CD4-positive, alpha-beta T cell (primary cell): ENCODE measurements around the gene TSHZ3. TPM values are rescaled to one million over a fixed set of nuclear protein-coding genes. Genes with fewer than 3 reads are reported as not detected.

Source experiments
- ATAC-seq: fragments of 200-7000 bp; cut with Tn5 transposase; one replicate; pipeline ENCODE4 v1.10.0; 2022; ENCODE audit warnings: mild to moderate bottlenecking; ENCODE audit not compliant: poor library complexity
- CTCF ChIA-PET: fragments of 350-600 bp; sonication (Branson Sonifier 250); formaldehyde crosslinking; loops from one replicate; lab custom pipeline; 2021; ENCODE audit warnings: antibody characterized with exemption, inconsistent platforms; lab: Charles Lee
- POLR2A ChIA-PET: fragments of 350-600 bp; sonication (Branson Sonifier 250); formaldehyde crosslinking; loops from one replicate; lab custom pipeline; 2021; ENCODE audit warnings: antibody characterized with exemption, inconsistent platforms; lab: Charles Lee
- DNase-seq, 14 experiments: peaks; one replicate each; pipeline ENCODE4 v3.0.0-alpha.2; 2013 to 2020; ENCODE audit warnings: mixed read lengths in 2 of 14
- H3K27ac ChIP-seq, 2 donors: one replicate each; pipeline versions ENCODE4 v1.5.1 to v1.7.0; 2013; ENCODE audit warnings: low read length in 2 of 2, low read depth in 1 of 2, mild to moderate bottlenecking in 1 of 2
- H3K27me3 ChIP-seq, 2 experiments: 1 replicate in 1 of 2; 2 replicates in 1 of 2; pipeline versions ENCODE4 v1.6.1 to v1.7.0; 2013; ENCODE audit warnings: low read length in 2 of 2, control low read depth in 1 of 2, mild to moderate bottlenecking in 1 of 2, moderate library complexity in 1 of 2; ENCODE audit not compliant: insufficient read depth in 2 of 2, control insufficient read depth in 1 of 2
- H3K36me3 ChIP-seq: one replicate; pipeline ENCODE4 v1.6.1; 2013; ENCODE audit warnings: low read length, control low read depth; ENCODE audit not compliant: insufficient read depth
- H3K4me1 ChIP-seq: one replicate; pipeline ENCODE4 v1.6.1; 2013; ENCODE audit warnings: low read length, control low read depth; ENCODE audit not compliant: insufficient read depth
- H3K4me3 ChIP-seq: one replicate; pipeline ENCODE4 v1.5.1; 2013; ENCODE audit warnings: mild to moderate bottlenecking, low read length, moderate library complexity
- H3K9me3 ChIP-seq, 2 experiments: 1 replicate in 1 of 2; 2 replicates in 1 of 2; pipeline versions ENCODE4 v1.6.1 to v1.7.0; 2013; ENCODE audit warnings: low read length in 2 of 2, mild to moderate bottlenecking in 2 of 2, control low read depth in 1 of 2, moderate library complexity in 1 of 2; ENCODE audit not compliant: control insufficient read depth in 1 of 2, insufficient read depth in 1 of 2
- H3K27ac Mint-ChIP-seq: one replicate; pipeline ENCODE4 v1.8.0; 2020; ENCODE audit warnings: mixed read lengths
- H3K27me3 Mint-ChIP-seq: one replicate; pipeline ENCODE4 v1.8.0; 2021; ENCODE audit warnings: mixed read lengths
- H3K36me3 Mint-ChIP-seq: one replicate; pipeline ENCODE4 v1.8.0; 2021; ENCODE audit warnings: low read depth, mixed read lengths
- H3K4me1 Mint-ChIP-seq: one replicate; pipeline ENCODE4 v1.8.0; 2021; ENCODE audit warnings: low read depth, mixed read lengths
- H3K4me3 Mint-ChIP-seq: one replicate; pipeline ENCODE4 v1.8.0; 2020; ENCODE audit warnings: mild to moderate bottlenecking, mixed read lengths
- H3K9me3 Mint-ChIP-seq: one replicate; pipeline ENCODE4 v1.8.0; 2020; ENCODE audit warnings: mixed read lengths
- intact Hi-C, 2 experiments: fragments of 100-400 bp; cut with DNase I in 1 of 2; cut with micrococcal nuclease in 1 of 2; formaldehyde crosslinking; loops; one replicate each; pipeline versions ENCODE4 v1.15.1 to v1.9.0; 2023 to 2025; cut with DNase I, micrococcal nuclease
- total RNA-seq, 174 experiments: library from RNA in 2 of 174; stranded (reverse) in 2 of 174; gene quantifications; one replicate each; pipeline ENCODE4 v1.2.3 and lab custom pipeline; 2021 to 2026
- TF ChIP-seq, protein P1 (sequence below): fragments of 200-600 bp; IDR thresholded peaks from one replicate; pipeline ENCODE4 v1.8.0; 2022; ENCODE audit warnings: antibody characterized with exemption, mild to moderate bottlenecking

TSHZ3 gene
- total RNA-seq, 2 experiments from 2014 or later = 0.38 to 0.61 TPM

GRCh38 chr19:31348481-31349159 lies 616 bp downstream of the TSHZ3 start:
- Histone ChIP-seq H3K9me3 (peaks cover 0 to 7% of the 10 kb centered on the region in 2 experiments), H3K4me1 (peaks cover 43% of the 10 kb centered on the region), H3K36me3 (no peaks in the 10 kb centered on the region), H3K4me3 (peak overlapping the region; percentile 63), H3K27me3 (peaks cover 62 to 77% of the 10 kb centered on the region in 2 experiments), H3K27ac (no peak overlapping the region)
- POLR2A ChIA-PET = no interaction called here
- intact Hi-C loops = loop anchor here in 1 of 2 experiments (10.0 kb wide), 1 partner anchor 996 kb away; the partner anchor contains the start of gene ZNF507
- DNase-seq (no peak), ATAC-seq (peak; percentile 22)
- Mint-ChIP-seq H3K4me3 (peak overlapping the region; percentile 90), H3K36me3 (peaks cover 4% of the 10 kb centered on the region), H3K4me1 (peaks cover 34% of the 10 kb centered on the region), H3K27me3 (peaks cover 72% of the 10 kb centered on the region), H3K9me3 (no peaks in the 10 kb centered on the region), H3K27ac (no peak overlapping the region)
- TF ChIP-seq, protein P1, sequence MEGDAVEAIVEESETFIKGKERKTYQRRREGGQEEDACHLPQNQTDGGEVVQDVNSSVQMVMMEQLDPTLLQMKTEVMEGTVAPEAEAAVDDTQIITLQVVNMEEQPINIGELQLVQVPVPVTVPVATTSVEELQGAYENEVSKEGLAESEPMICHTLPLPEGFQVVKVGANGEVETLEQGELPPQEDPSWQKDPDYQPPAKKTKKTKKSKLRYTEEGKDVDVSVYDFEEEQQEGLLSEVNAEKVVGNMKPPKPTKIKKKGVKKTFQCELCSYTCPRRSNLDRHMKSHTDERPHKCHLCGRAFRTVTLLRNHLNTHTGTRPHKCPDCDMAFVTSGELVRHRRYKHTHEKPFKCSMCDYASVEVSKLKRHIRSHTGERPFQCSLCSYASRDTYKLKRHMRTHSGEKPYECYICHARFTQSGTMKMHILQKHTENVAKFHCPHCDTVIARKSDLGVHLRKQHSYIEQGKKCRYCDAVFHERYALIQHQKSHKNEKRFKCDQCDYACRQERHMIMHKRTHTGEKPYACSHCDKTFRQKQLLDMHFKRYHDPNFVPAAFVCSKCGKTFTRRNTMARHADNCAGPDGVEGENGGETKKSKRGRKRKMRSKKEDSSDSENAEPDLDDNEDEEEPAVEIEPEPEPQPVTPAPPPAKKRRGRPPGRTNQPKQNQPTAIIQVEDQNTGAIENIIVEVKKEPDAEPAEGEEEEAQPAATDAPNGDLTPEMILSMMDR = no peak
- CTCF ChIA-PET = no interaction called here

DNA sequence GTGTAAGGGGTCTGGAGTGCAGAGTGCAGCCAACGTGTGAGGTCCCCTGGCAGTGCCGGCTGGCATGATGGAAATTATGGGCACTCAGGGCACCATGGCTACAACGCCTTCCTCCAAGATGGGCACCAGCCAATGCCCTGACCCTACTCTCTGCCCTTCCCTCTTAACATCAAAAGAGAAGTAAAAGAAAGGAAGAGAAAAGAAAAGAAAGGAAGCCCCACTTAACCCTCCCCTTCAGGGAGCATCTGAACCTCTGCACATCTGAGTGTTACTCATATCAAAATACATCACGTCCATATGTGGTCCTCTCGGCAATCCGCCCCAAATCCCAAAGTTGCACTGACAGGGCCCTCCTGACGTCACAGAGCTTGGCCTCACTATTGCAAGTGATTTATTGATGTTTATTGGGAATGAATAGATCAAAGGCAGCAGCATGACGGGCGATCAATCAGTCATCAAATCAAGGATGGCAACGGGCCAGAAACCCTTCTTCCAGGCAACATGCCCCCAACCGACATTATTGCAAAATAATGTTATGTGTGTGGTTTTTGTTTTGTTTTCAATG lies 1.3 kb downstream of the TSHZ3 start:
- POLR2A ChIA-PET = no interaction called here
- intact Hi-C loops = loop anchor here in 1 of 2 experiments (10.0 kb wide), 1 partner anchor 997 kb away; the partner anchor contains the start of gene ZNF507
- Histone ChIP-seq H3K36me3 (no peaks in the 10 kb centered on the region), H3K4me3 (peak overlapping the region; percentile 63), H3K27ac (no peak overlapping the region), H3K27me3 (peaks cover 55 to 70% of the 10 kb centered on the region in 2 experiments), H3K9me3 (peaks cover 0 to 4% of the 10 kb centered on the region in 2 experiments), H3K4me1 (peaks cover 36% of the 10 kb centered on the region)
- Mint-ChIP-seq H3K4me1 (peaks cover 27% of the 10 kb centered on the region), H3K4me3 (peak overlapping the region; percentile 90), H3K9me3 (no peaks in the 10 kb centered on the region), H3K27ac (no peak overlapping the region), H3K27me3 (peaks cover 65% of the 10 kb centered on the region), H3K36me3 (peaks cover 4% of the 10 kb centered on the region)
- ATAC-seq (no peak), DNase-seq (no peak)
- TF ChIP-seq, protein P1 = no peak
- CTCF ChIA-PET = no interaction called here

GRCh38 chr19:31347354-31347753 lies 1.9 kb downstream of the TSHZ3 start:
- Mint-ChIP-seq H3K36me3 (peaks cover 4% of the 10 kb centered on the region), H3K4me3 (peak overlapping the region; percentile 90), H3K9me3 (no peaks in the 10 kb centered on the region), H3K4me1 (peaks cover 21% of the 10 kb centered on the region), H3K27me3 (peaks cover 59% of the 10 kb centered on the region), H3K27ac (no peak overlapping the region)
- H3K4me3 ChIP-seq = no peak overlapping the region
- H3K27me3 ChIP-seq = peaks cover 50 to 64% of the 10 kb centered on the region in 2 experiments
- no peaks in the 10 kb centered on the region for H3K36me3 ChIP-seq
- intact Hi-C loops = loop anchor here in 1 of 2 experiments (10.0 kb wide), 1 partner anchor 997 kb away; the partner anchor contains the start of gene ZNF507
- ATAC-seq (no peak), DNase-seq (no peak)
- peaks cover 30% of the 10 kb centered on the region for H3K4me1 ChIP-seq
- H3K27ac ChIP-seq = no peak overlapping the region
- ChIA-PET CTCF (no interaction called here), POLR2A (no interaction called here)
- TF ChIP-seq, protein P1 = no peak
- H3K9me3 ChIP-seq = peaks cover 0 to 2% of the 10 kb centered on the region in 2 experiments
